GM12878 (cell line): ENCODE data around the gene FTO. TPM values are rescaled to one million over a fixed set of nuclear protein-coding genes. Genes with fewer than 3 reads are reported as not detected.

Experiments used
- ATAC-seq: fragments of 200-7000 bp; cut with Tn5 transposase; 3 replicates; pipeline ENCODE4 v1.9.1; 2020; ENCODE audit warnings: mild to moderate bottlenecking, moderate library complexity
- BruUV-seq: library from RNA; stranded (reverse); fragments of 400-500 nt; replicated peaks from 2 replicates; lab custom pipeline; 2021; lab: Mats Ljungman, UMichigan
- CTCF ChIA-PET: fragments of 300-600 bp; sonication (Branson Sonifier 250); formaldehyde crosslinking; extraction: SDS; loops from one replicate; lab custom pipeline; 2021; ENCODE audit warnings: inconsistent platforms; lab: Yijun Ruan, JAX
- POLR2A ChIA-PET: fragments of 350-600 bp; formaldehyde crosslinking; extraction: SDS; loops from one replicate; lab custom pipeline; 2021; ENCODE audit warnings: inconsistent platforms; lab: Charles Lee
- RAD21 ChIA-PET: fragments of 300-600 bp; sonication (Branson Sonifier 250); formaldehyde crosslinking; loops from one replicate; lab custom pipeline; 2023; ENCODE audit warnings: antibody characterized with exemption; ENCODE audit not compliant: unreplicated experiment; lab: Charles Lee
- SMC1A ChIA-PET: fragments of 300-600 bp; sonication (Branson Sonifier 250); formaldehyde crosslinking; loops from one replicate; lab custom pipeline; 2023; ENCODE audit not compliant: unreplicated experiment, uncharacterized antibody; lab: Charles Lee
- DNase-seq: peaks from one replicate; pipeline ENCODE4 v3.0.0-alpha.2; 2011; ENCODE audit warnings: low read depth, low spot score
- FAIRE-seq: peaks from 3 replicates; lab custom pipeline; 2011; peaks lifted over from hg19 to GRCh38; lab: Jason Lieb, UNC
- H2AFZ ChIP-seq: 2 replicates; pipeline ENCODE4 v1.6.0; 2011; ENCODE audit warnings: low read depth, low read length, control low read depth; ENCODE audit not compliant: control insufficient read depth
- H3K27ac ChIP-seq: 2 replicates; pipeline ENCODE4 v1.5.1; 2011; ENCODE audit warnings: control low read depth; ENCODE audit not compliant: control insufficient read depth, insufficient read depth
- H3K27me3 ChIP-seq, 2 experiments: replicated peaks in 1 of 2; 2 replicates each; pipeline versions ENCODE4 v1.6.0 to v1.6.1; 2011; ENCODE audit warnings: low read length in 1 of 2; ENCODE audit not compliant: control insufficient read depth in 2 of 2, insufficient read depth in 2 of 2
- H3K36me3 ChIP-seq, 2 experiments: 2 replicates each; pipeline ENCODE4 v1.5.1; 2011; ENCODE audit warnings: low read length in 1 of 2; ENCODE audit not compliant: control insufficient read depth in 2 of 2, insufficient read depth in 2 of 2
- H3K4me1 ChIP-seq: 2 replicates; pipeline ENCODE4 v1.6.1; 2011; ENCODE audit warnings: mild to moderate bottlenecking, low read length, moderate library complexity, mixed read lengths; ENCODE audit not compliant: control insufficient read depth, insufficient read depth
- H3K4me2 ChIP-seq: 2 replicates; pipeline ENCODE4 v1.6.0; 2011; ENCODE audit warnings: control low read depth; ENCODE audit not compliant: control insufficient read depth, insufficient read depth
- H3K4me3 ChIP-seq: fragments of 200-600 bp; sonication (generic); 2 replicates; pipeline ENCODE4 v1.5.1; 2016
- H3K79me2 ChIP-seq: 2 replicates; pipeline ENCODE4 v1.6.0; 2011; ENCODE audit warnings: low read length; ENCODE audit not compliant: control insufficient read depth, insufficient read depth
- H3K9ac ChIP-seq: 2 replicates; pipeline ENCODE4 v1.8.0; 2011; ENCODE audit warnings: low read length, control low read depth, mixed read lengths; ENCODE audit not compliant: control insufficient read depth, insufficient read depth
- H3K9me3 ChIP-seq: replicated peaks from 3 replicates; pipeline ENCODE4 v1.5.1; 2011; ENCODE audit warnings: mild to moderate bottlenecking, low read length; ENCODE audit not compliant: control insufficient read depth, insufficient read depth
- H4K20me1 ChIP-seq: 2 replicates; pipeline ENCODE4 v1.6.0; 2011; ENCODE audit not compliant: control insufficient read depth, insufficient read depth
- CHD2 ChIP-seq: IDR thresholded peaks from 2 replicates; pipeline ENCODE4 v1.6.1; 2011; ENCODE audit warnings: low read depth, low read length, improper control_type of control experiment, borderline replicate concordance
- CREM ChIP-seq: IDR thresholded peaks from 2 replicates; pipeline ENCODE4 v1.6.1; 2014; ENCODE audit warnings: antibody characterized with exemption, low read depth
- CTCF ChIP-seq, 3 experiments: IDR thresholded peaks in 2 of 3; conservative IDR thresholded peaks in 1 of 3; 2 replicates each; pipeline ENCODE4 v1.5.1; 2011; ENCODE audit warnings: low read depth in 3 of 3, low read length in 3 of 3, mild to moderate bottlenecking in 3 of 3, control low read depth in 2 of 3, moderate library complexity in 2 of 3, inconsistent platforms in 1 of 3, mixed read lengths in 1 of 3; ENCODE audit not compliant: control insufficient read depth in 2 of 3, insufficient read depth in 1 of 3; ENCODE audit errors: extremely low read depth in 1 of 3
- HSF1 ChIP-seq: fragments of 150-350 bp; IDR thresholded peaks from 2 replicates; pipeline ENCODE4 v1.6.1; 2014; ENCODE audit warnings: mild to moderate bottlenecking, low read depth, low read length
- MTA2 ChIP-seq: fragments of 450-650 bp; IDR thresholded peaks from 2 replicates; pipeline ENCODE4 v1.6.1; 2016; ENCODE audit warnings: low read depth, mild to moderate bottlenecking, moderate library complexity
- MTA3 ChIP-seq: IDR thresholded peaks from 2 replicates; pipeline ENCODE4 v1.6.1; 2012; ENCODE audit warnings: low read length, inconsistent platforms, borderline replicate concordance
- MXI1 ChIP-seq: fragments of 150-350 bp; IDR thresholded peaks from 2 replicates; pipeline ENCODE4 v1.6.1; 2011; ENCODE audit warnings: low read depth, mild to moderate bottlenecking, inconsistent platforms, low read length, improper control_type of control experiment
- NFIC ChIP-seq: IDR thresholded peaks from 2 replicates; pipeline ENCODE4 v1.6.1; 2012; ENCODE audit warnings: low read depth, mild to moderate bottlenecking, inconsistent platforms, low read length, moderate library complexity
- NFYB ChIP-seq: IDR thresholded peaks from 2 replicates; pipeline ENCODE4 v1.6.1; 2011; ENCODE audit warnings: low read depth, mild to moderate bottlenecking, low read length, improper control_type of control experiment, moderate library complexity; ENCODE audit not compliant: insufficient read depth
- PAX5 ChIP-seq: IDR thresholded peaks from 2 replicates; pipeline ENCODE4 v1.6.1; 2011; ENCODE audit warnings: low read depth, low read length, borderline replicate concordance
- SIN3A ChIP-seq: IDR thresholded peaks from 2 replicates; pipeline ENCODE4 v1.6.1; 2012; ENCODE audit warnings: low read depth, low read length, improper control_type of control experiment
- SMAD5 ChIP-seq: IDR thresholded peaks from 2 replicates; pipeline ENCODE4 v1.6.1; 2016; ENCODE audit warnings: antibody characterized with exemption, low read depth
- SMC3 ChIP-seq: IDR thresholded peaks from 2 replicates; pipeline ENCODE4 v1.6.1; 2011; ENCODE audit warnings: low read length, improper control_type of control experiment, borderline replicate concordance
- SPI1 ChIP-seq: IDR thresholded peaks from 2 replicates; pipeline ENCODE4 v1.6.1; 2011; ENCODE audit warnings: low read depth, mild to moderate bottlenecking, low read length, moderate library complexity, borderline replicate concordance; ENCODE audit not compliant: insufficient read depth
- TAF1 ChIP-seq: IDR thresholded peaks from 2 replicates; pipeline ENCODE4 v1.6.1; 2011; ENCODE audit warnings: mild to moderate bottlenecking, low read depth, low read length, borderline replicate concordance
- WGBS: methylation state at CpG from one replicate; pipeline ENCODE4 v1.1.6; 2016; ENCODE audit warnings: low lambda C conversion rate; ENCODE audit not compliant: insufficient replicate concordance, insufficient coverage; ENCODE audit errors: missing lambda C conversion rate; 5-methylcytosine and 5-hydroxymethylcytosine counted together
- in situ Hi-C: fragments of 300-500 bp; cut with MboI; formaldehyde crosslinking; loops from 9 replicates; pipeline ENCODE4 v1.14.3; 2018; ENCODE audit warnings: mixed read lengths
- intact Hi-C: fragments of 100-400 bp; cut with micrococcal nuclease; formaldehyde crosslinking; loops from one replicate; pipeline ENCODE4 v1.14.2; 2022; ENCODE audit not compliant: unreplicated experiment
- polyA plus RNA-seq, 11 experiments: library from polyadenylated mRNA; depleted of rRNA in 4 of 11; unstranded in 6 of 11; stranded (reverse) in 5 of 11; fragments of >200 nt; fragmentation: Nextera tagmentation in 4 of 11; fragmentation: Illumina TruSeq in 1 of 11; extraction: Ambion mirVana in 4 of 11; extraction: Trizol in 1 of 11; gene quantifications; 1 replicate in 1 of 11; 2 replicates in 10 of 11; pipeline versions ENCODE4 v1.2.1 to v1.2.3, GENCODE V29; 2011 to 2016; ENCODE audit warnings: inconsistent platforms in 2 of 11, missing spikeins in 2 of 11, low read depth in 1 of 11
- total RNA-seq, 4 experiments: library from RNA; depleted of rRNA in 3 of 4; stranded (reverse); fragments of >200 nt in 3 of 4; fragmentation: Illumina TruSeq in 1 of 4; extraction: Trizol in 1 of 4; gene quantifications; 2 replicates each; pipeline versions ENCODE4 v1.2.1 to v1.2.3, GENCODE V29; 2013 to 2021

The FTO gene
- total and polyA plus RNA-seq, 10 of the 15 experiments (the other 5 are each of a cell fraction or from before 2014, with no cell fraction given), result 20.1 to 55.0 (median 47.0) TPM

GRCh38 chr16:54000361-54000760 lies 296.4 kb downstream of the FTO start:
- CTCF ChIA-PET, result no interaction called here
- Histone ChIP-seq H3K36me3 (no peaks in the 10 kb centered on the region), H3K9ac (no peak overlapping the region), H4K20me1 (no peaks in the 10 kb centered on the region), H3K79me2 (no peaks in the 10 kb centered on the region), H3K27me3 (no peaks in the 10 kb centered on the region), H3K27ac (no peak overlapping the region), H3K9me3 (no peaks in the 10 kb centered on the region), H3K4me1 (no peaks in the 10 kb centered on the region), H3K4me3 (no peak overlapping the region), H2AFZ (no peak overlapping the region), H3K4me2 (no peak overlapping the region)
- ATAC-seq (no peak), FAIRE-seq (no peak), DNase-seq (no peak)
- intact Hi-C loops (no loop called here), in situ Hi-C loops (no loop called here)
- SMC1A ChIA-PET, result interaction anchor here (0.9 to 1.3 kb wide), 2 partner anchors 8 to 17 kb away, joined by 3 to 4 read pairs; no protein-coding TSS in a partner anchor
- RAD21 ChIA-PET, result no interaction called here
- TF ChIP-seq SIN3A (no peak), CREM (no peak), MTA2 (no peak), CTCF (IDR thresholded peaks at IDR 0.05 in 2 of 3, conservative IDR thresholded peaks at IDR 0.05 in 1 of 3; ENCODE audit: control insufficient read depth in 2 of 3, extremely low read depth in 1 of 3, insufficient read depth in 1 of 3, low read depth in 3 of 3, low read length in 3 of 3) (no peak), MXI1 (no peak), MTA3 (no peak), HSF1 (no peak), TAF1 (no peak), SMC3 (no peak), CHD2 (no peak), SPI1 (no peak), NFIC (no peak), NFYB (no peak), SMAD5 (no peak), PAX5 (no peak)
- no TSS peak for BruUV-seq
- 95% methylated on average over 5 of the region's 5 CpGs for WGBS
- POLR2A ChIA-PET, result no interaction called here
